Measurements from ENCODE around the gene MLEC. TPM values are rescaled to one million over a fixed set of nuclear protein-coding genes. Genes with fewer than 3 reads are reported as not detected.

The MLEC gene
- total RNA-seq, 1 experiment from 2014 or later, result 181 TPM

DNA sequence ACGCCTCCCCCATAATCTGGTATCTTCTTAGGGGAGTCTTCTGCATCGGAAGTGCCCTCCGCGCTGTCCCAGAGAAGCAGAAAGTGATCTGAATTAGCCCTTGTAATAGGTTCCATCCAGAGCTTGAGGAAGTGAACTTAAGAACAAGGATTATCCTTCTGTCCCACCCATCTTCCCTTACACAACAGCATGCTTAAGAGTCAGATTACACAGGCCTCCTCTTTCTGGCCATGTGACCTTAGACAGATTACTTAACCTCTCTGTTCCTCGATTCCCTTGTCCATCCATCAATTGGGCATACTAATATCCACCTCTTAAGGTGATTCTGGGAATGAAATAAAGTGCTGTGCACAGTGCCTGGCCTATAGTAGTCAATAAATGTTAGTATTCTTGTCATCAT is 35.1 kb upstream of the MLEC start:
- WGBS (ENCODE audit: extremely low coverage, insufficient read length, low lambda C conversion rate), result no CpG with 5 or more reads among the region's 5 CpGs
- Histone ChIP-seq H3K4ac (ENCODE audit: low read depth, low read length) (no peak overlapping the region), H3K4me2 (ENCODE audit: insufficient read depth, insufficient read length, low read length) (no peak overlapping the region), H3K56ac (ENCODE audit: insufficient read length, low read depth, low read length) (no peak overlapping the region), H2AK5ac (ENCODE audit: insufficient read length, low read length) (no peak overlapping the region), H3K23ac (ENCODE audit: insufficient read length, low read depth, low read length) (no peak overlapping the region), H2BK120ac (ENCODE audit: low read depth, low read length, poor library complexity, severe bottlenecking) (no peak overlapping the region), H4K20me1 (ENCODE audit: control insufficient read depth, insufficient read depth, insufficient read length) (no peaks in the 10 kb centered on the region), H2BK12ac (ENCODE audit: insufficient read length, low read depth, low read length) (no peak overlapping the region), H3K18ac (ENCODE audit: insufficient read length, low read depth, low read length) (no peak overlapping the region), H3K4me1 (ENCODE audit: insufficient read depth, low read length) (no peaks in the 10 kb centered on the region; the same call in 1 of the 2 replicates), H4K8ac (replicated peaks; ENCODE audit: insufficient read length, low read depth, low read length) (no peak overlapping the region), H2AFZ (ENCODE audit: low read length) (no peak overlapping the region), H2BK5ac (ENCODE audit: insufficient read length, low read length) (no peak overlapping the region), H3T11ph (ENCODE audit: low read length) (no peak overlapping the region), H3K79me1 (ENCODE audit: insufficient read depth, low read depth, low read length, poor library complexity, severe bottlenecking) (no peaks in the 10 kb centered on the region), H4K91ac (ENCODE audit: insufficient read length, low read depth, low read length) (no peak overlapping the region), H4K5ac (ENCODE audit: insufficient read length, low read depth, low read length) (no peak overlapping the region), H3K79me2 (ENCODE audit: insufficient read depth, low read length) (no peaks in the 10 kb centered on the region), H3K9me3 (ENCODE audit: control insufficient read depth, low read depth, low read length) (no peaks in the 10 kb centered on the region), H2BK20ac (ENCODE audit: low read depth, low read length, poor library complexity, severe bottlenecking) (no peak overlapping the region), H3K23me2 (ENCODE audit: insufficient read length, low read depth, low read length, poor library complexity, severe bottlenecking) (peaks cover 3% of the 10 kb centered on the region), H3K9ac (ENCODE audit: extremely low read depth, insufficient read length, low read length) (no peak overlapping the region), H3K14ac (ENCODE audit: insufficient read depth, low read length) (no peak overlapping the region), H3K27me3 (ENCODE audit: insufficient read depth, low read length) (no peaks in the 10 kb centered on the region), H3K27ac (ENCODE audit: insufficient read length, low read depth, low read length) (no peak overlapping the region), H2BK15ac (ENCODE audit: low read depth, low read length) (no peak overlapping the region)
- Mint-ChIP-seq H3K4me1 (peaks cover 30 to 44% of the 10 kb centered on the region in 2 experiments), H3K27me3 (ENCODE audit: low read depth) (peaks cover 3% of the 10 kb centered on the region), H3K36me3 (ENCODE audit: insufficient read depth in 1 of 3, low read depth in 3 of 3) (no peaks in the 10 kb centered on the region), H3K9me3 (no peaks in the 10 kb centered on the region), H3K4me3 (no peak overlapping the region), H3K27ac (no peak overlapping the region; a peak in 1 of 7 replicates)
- DNase-seq, result no peak
- TF ChIP-seq, protein P1, sequence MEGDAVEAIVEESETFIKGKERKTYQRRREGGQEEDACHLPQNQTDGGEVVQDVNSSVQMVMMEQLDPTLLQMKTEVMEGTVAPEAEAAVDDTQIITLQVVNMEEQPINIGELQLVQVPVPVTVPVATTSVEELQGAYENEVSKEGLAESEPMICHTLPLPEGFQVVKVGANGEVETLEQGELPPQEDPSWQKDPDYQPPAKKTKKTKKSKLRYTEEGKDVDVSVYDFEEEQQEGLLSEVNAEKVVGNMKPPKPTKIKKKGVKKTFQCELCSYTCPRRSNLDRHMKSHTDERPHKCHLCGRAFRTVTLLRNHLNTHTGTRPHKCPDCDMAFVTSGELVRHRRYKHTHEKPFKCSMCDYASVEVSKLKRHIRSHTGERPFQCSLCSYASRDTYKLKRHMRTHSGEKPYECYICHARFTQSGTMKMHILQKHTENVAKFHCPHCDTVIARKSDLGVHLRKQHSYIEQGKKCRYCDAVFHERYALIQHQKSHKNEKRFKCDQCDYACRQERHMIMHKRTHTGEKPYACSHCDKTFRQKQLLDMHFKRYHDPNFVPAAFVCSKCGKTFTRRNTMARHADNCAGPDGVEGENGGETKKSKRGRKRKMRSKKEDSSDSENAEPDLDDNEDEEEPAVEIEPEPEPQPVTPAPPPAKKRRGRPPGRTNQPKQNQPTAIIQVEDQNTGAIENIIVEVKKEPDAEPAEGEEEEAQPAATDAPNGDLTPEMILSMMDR (conservative IDR thresholded peaks at IDR 0.05), result no peak
